Erythroblast (primary cell): ENCODE results near the gene RMI2.
"Not testable (repeated sequence)": the region's sequence is repeated elsewhere in the genome, so short reads cannot be mapped to it uniquely, and the experiment has no call there.

Experiments used
- DNase-seq, 2 experiments: peaks; one replicate each; lab custom pipeline; 2025; lab: John Stamatoyannopoulos, UW
- GATA1 ChIP-seq: IDR thresholded peaks from 2 replicates; pipeline ENCODE4 v1.6.1; 2011; ENCODE audit warnings: low read depth, mild to moderate bottlenecking, control low read depth, low read length, moderate library complexity
- POLR2A ChIP-seq: IDR thresholded peaks from 2 replicates; pipeline ENCODE4 v1.6.1; 2011; ENCODE audit warnings: mild to moderate bottlenecking, low read length

RMI2 gene

GRCh38 chr16:11345040-11345862 is at the start of gene RMI2:
TSS of gene RMI2 (plus strand) at chr16:11345459. CDS start at chr16:11345472, 13 bp downstream.
- peak; percentile 98 to 99 for DNase-seq
- TF ChIP-seq GATA1 (no peak), POLR2A (peak; percentile 78)

GRCh38 chr16:11295672-11296071 is 49.6 kb upstream of the RMI2 start:
- DNase-seq: no peak
- TF ChIP-seq GATA1: no peak
- TF ChIP-seq POLR2A: no peak

GRCh38 chr16:11296351-11296705 is 48.9 kb upstream of the RMI2 start:
- no peak for TF ChIP-seq POLR2A
- no peak for TF ChIP-seq GATA1
- DNase-seq: no peak

GRCh38 chr16:11296706-11297491 is 48.4 kb upstream of the RMI2 start:
- TF ChIP-seq POLR2A (no peak), GATA1 (no peak)
- DNase-seq: no peak

GRCh38 chr16:11297492-11298142 is 47.6 kb upstream of the RMI2 start:
- TF ChIP-seq GATA1 (no peak), POLR2A (no peak)
- DNase-seq: peak; percentile 62 to 76

GRCh38 chr16:11298143-11298900 is 46.9 kb upstream of the RMI2 start:
- TF ChIP-seq POLR2A (no peak), GATA1 (no peak)

GRCh38 chr16:11298950-11299547 is 46.2 kb upstream of the RMI2 start:
- not testable (repeated sequence) for DNase-seq

More at GRCh38 chr16:11298143-11298900, 46.9 kb upstream of the RMI2 start:
- DNase-seq: no peak

- TF ChIP-seq POLR2A: no peak
- TF ChIP-seq GATA1: no peak
- DNase-seq: no peak
Observed at GRCh38 chr16:11299865-11300559, 45.2 kb upstream of the RMI2 start.

- DNase-seq: no peak
- TF ChIP-seq POLR2A: no peak
- TF ChIP-seq GATA1: no peak
Observed at GRCh38 chr16:11300560-11300892, 44.7 kb upstream of the RMI2 start.

GRCh38 chr16:11301645-11302501 is 43.4 kb upstream of the RMI2 start:
- TF ChIP-seq POLR2A (no peak), GATA1 (no peak)
- DNase-seq: no peak

GRCh38 chr16:11302977-11303376 is 42.3 kb upstream of the RMI2 start:
- DNase-seq: no peak
- TF ChIP-seq GATA1: no peak
- TF ChIP-seq POLR2A: no peak
